CD8-positive, alpha-beta memory T cell (primary cell): ENCODE results near the gene MYO7B. TPM values are rescaled to one million over a fixed set of nuclear protein-coding genes. Genes with fewer than 3 reads are reported as not detected.

Experiments used
- CTCF ChIA-PET: fragments of 350-600 bp; sonication (Branson Sonifier 250); formaldehyde crosslinking; loops from one replicate; lab custom pipeline; 2021; ENCODE audit warnings: antibody characterized with exemption; lab: Charles Lee
- POLR2A ChIA-PET: fragments of 350-600 bp; sonication (Branson Sonifier 250); formaldehyde crosslinking; loops from one replicate; lab custom pipeline; 2021; ENCODE audit warnings: antibody characterized with exemption; lab: Charles Lee
- DNase-seq, 5 donors: peaks; one replicate each; pipeline versions ENCODE4 v3.0.0 to v3.0.0-alpha.2; 2020 to 2022; ENCODE audit warnings: mixed read lengths in 1 of 5
- H3K27ac ChIP-seq: one replicate; pipeline ENCODE4 v1.7.0; 2013; ENCODE audit warnings: low read depth, mild to moderate bottlenecking, low read length, moderate library complexity
- H3K27me3 ChIP-seq: 2 replicates; pipeline ENCODE4 v1.7.0; 2013; ENCODE audit warnings: low read length, mild to moderate bottlenecking; ENCODE audit not compliant: insufficient read depth, poor library complexity, severe bottlenecking
- H3K36me3 ChIP-seq: 2 replicates; pipeline ENCODE4 v1.7.0; 2013; ENCODE audit warnings: mild to moderate bottlenecking, low read length, moderate library complexity; ENCODE audit not compliant: insufficient read depth
- H3K4me1 ChIP-seq: 2 replicates; pipeline ENCODE4 v1.7.0; 2013; ENCODE audit warnings: mild to moderate bottlenecking, low read length, moderate library complexity; ENCODE audit not compliant: insufficient read depth
- H3K4me3 ChIP-seq: 2 replicates; pipeline ENCODE4 v1.7.0; 2013; ENCODE audit warnings: mild to moderate bottlenecking, low read length
- H3K9me3 ChIP-seq: 2 replicates; pipeline ENCODE4 v1.7.0; 2013; ENCODE audit warnings: mild to moderate bottlenecking, low read length
- H3K27ac Mint-ChIP-seq, 8 donors: one replicate each; pipeline ENCODE4 v1.8.0; 2020 to 2021; ENCODE audit warnings: mixed read lengths in 8 of 8, mild to moderate bottlenecking in 6 of 8, inconsistent platforms in 3 of 8, moderate library complexity in 3 of 8
- H3K27me3 Mint-ChIP-seq, 2 donors: one replicate each; pipeline ENCODE4 v1.8.0; 2020 to 2021; ENCODE audit warnings: mixed read lengths in 2 of 2, mild to moderate bottlenecking in 1 of 2, moderate library complexity in 1 of 2
- H3K36me3 Mint-ChIP-seq, 3 donors: one replicate each; pipeline ENCODE4 v1.8.0; 2020 to 2021; ENCODE audit warnings: mixed read lengths in 3 of 3, inconsistent platforms in 1 of 3, mild to moderate bottlenecking in 1 of 3
- H3K4me1 Mint-ChIP-seq, 3 donors: one replicate each; pipeline ENCODE4 v1.8.0; 2020 to 2021; ENCODE audit warnings: mixed read lengths in 3 of 3, inconsistent platforms in 1 of 3, mild to moderate bottlenecking in 1 of 3
- H3K4me3 Mint-ChIP-seq, 7 donors: one replicate each; pipeline ENCODE4 v1.8.0; 2020 to 2021; ENCODE audit warnings: mixed read lengths in 7 of 7, mild to moderate bottlenecking in 6 of 7, moderate library complexity in 4 of 7, inconsistent platforms in 2 of 7
- H3K9me3 Mint-ChIP-seq, 5 donors: one replicate each; pipeline ENCODE4 v1.8.0; 2020 to 2022; ENCODE audit warnings: mixed read lengths in 5 of 5, mild to moderate bottlenecking in 3 of 5, moderate library complexity in 2 of 5, inconsistent platforms in 1 of 5
- polyA plus RNA-seq: library from polyadenylated mRNA; unstranded; fragments of 300-500 nt; fragmentation: Illumina TruSeq; gene quantifications from one replicate; pipeline ENCODE4 v1.2.3, GENCODE V29; 2021
- total RNA-seq, 2 experiments: library from RNA; stranded (reverse); gene quantifications; one replicate each; pipeline ENCODE4 v1.2.3, GENCODE V29; 2021

The MYO7B gene
- total and polyA plus RNA-seq, 3 experiments from 2014 or later = not detected

GRCh38 chr2:127614246-127614645 lies 78.8 kb downstream of the MYO7B start:
- peaks cover 0 to 8% (median 0%) of the 10 kb centered on the region in 3 donors for H3K36me3 Mint-ChIP-seq
- DNase-seq = no peak
- Histone ChIP-seq H3K9me3 (no peaks in the 10 kb centered on the region), H3K4me3 (no peak overlapping the region), H3K4me1 (peaks cover 4% of the 10 kb centered on the region), H3K27ac (no peak overlapping the region), H3K36me3 (no peaks in the 10 kb centered on the region), H3K27me3 (peaks cover 3% of the 10 kb centered on the region)
- H3K9me3 Mint-ChIP-seq = peaks cover 0 to 17% (median 7%) of the 10 kb centered on the region in 5 donors
- H3K27ac Mint-ChIP-seq = no peak overlapping the region
- POLR2A ChIA-PET = no interaction called here
- CTCF ChIA-PET = no interaction called here
- H3K4me3 Mint-ChIP-seq = no peak overlapping the region
- H3K4me1 Mint-ChIP-seq = peaks cover 0 to 5% (median 3%) of the 10 kb centered on the region in 3 donors
- H3K27me3 Mint-ChIP-seq = peaks cover 3 to 35% of the 10 kb centered on the region in 2 donors

DNA sequence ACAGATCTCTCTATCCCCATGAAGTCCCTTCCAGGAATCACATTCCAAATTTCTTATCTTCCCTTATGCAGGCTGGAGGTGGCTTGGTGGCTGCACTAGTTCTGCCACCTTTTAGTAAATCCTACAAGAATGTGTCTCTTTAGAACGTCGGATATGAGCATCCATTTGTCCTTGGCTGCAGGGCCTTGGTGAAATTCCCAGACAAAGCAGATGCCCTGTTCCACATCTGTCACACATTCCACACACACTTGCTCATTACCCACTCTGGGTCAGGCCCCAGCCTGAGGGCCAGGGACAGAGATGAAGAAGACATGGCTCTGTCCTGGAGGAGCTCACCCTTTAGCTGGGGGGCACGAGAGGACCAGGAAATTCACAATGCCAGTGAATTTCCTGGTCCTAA lies 79.2 kb downstream of the MYO7B start:
- ChIA-PET POLR2A (no interaction called here), CTCF (no interaction called here)
- Histone ChIP-seq H3K36me3 (no peaks in the 10 kb centered on the region), H3K4me3 (no peak overlapping the region), H3K4me1 (peaks cover 4% of the 10 kb centered on the region), H3K27me3 (peaks cover 3% of the 10 kb centered on the region), H3K9me3 (no peaks in the 10 kb centered on the region), H3K27ac (no peak overlapping the region)
- H3K27me3 Mint-ChIP-seq = peaks cover 6 to 36% of the 10 kb centered on the region in 2 donors
- peaks cover 0 to 5% (median 3%) of the 10 kb centered on the region in 3 donors for H3K4me1 Mint-ChIP-seq
- no peak for DNase-seq
- H3K4me3 Mint-ChIP-seq = no peak overlapping the region
- peaks cover 0 to 17% (median 7%) of the 10 kb centered on the region in 5 donors for H3K9me3 Mint-ChIP-seq
- peaks cover 0 to 8% (median 0%) of the 10 kb centered on the region in 3 donors for H3K36me3 Mint-ChIP-seq
- no peak overlapping the region for H3K27ac Mint-ChIP-seq

DNA sequence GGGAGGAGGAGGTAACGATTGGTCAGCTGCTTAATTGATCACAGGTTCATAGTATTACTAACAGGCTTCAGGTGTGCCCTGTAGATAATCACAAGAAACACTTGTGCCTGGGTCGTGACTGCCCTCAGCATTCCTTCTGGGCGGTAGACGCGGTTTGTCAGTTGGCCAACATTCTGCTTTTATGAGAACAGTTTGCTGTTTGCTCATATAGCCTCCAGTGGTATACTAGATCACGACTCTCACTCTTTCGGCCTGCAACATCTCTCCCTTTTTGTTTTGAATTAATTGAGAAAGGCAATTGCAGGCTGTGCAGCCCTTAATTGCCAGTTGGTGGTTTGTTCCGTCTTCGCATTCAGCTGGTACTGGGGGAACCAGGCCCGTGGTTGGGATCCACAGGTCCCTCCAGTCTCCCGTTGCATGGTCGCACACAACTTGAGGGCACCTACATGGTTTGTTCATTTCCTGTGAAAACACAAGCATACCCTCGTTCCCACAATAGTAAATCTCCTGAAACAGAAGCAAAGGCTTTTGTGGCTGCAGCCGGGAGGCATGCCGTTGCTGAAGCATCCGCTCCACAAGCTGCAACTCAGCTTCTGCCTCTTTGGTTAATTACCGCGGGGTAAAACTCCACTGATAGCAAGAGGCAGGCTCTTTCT lies 80.2 kb downstream of the MYO7B start:
- POLR2A ChIA-PET = no interaction called here
- Histone ChIP-seq H3K4me1 (peaks cover 4% of the 10 kb centered on the region), H3K27ac (no peak overlapping the region), H3K27me3 (peaks cover 3% of the 10 kb centered on the region), H3K4me3 (no peak overlapping the region), H3K36me3 (no peaks in the 10 kb centered on the region), H3K9me3 (no peaks in the 10 kb centered on the region)
- Mint-ChIP-seq H3K9me3 (peaks cover 0 to 15% (median 7%) of the 10 kb centered on the region in 5 donors), H3K36me3 (peaks cover 0 to 8% (median 0%) of the 10 kb centered on the region in 3 donors), H3K27ac (no peak overlapping the region), H3K27me3 (peaks cover 6 to 30% of the 10 kb centered on the region in 2 donors), H3K4me3 (no peak overlapping the region), H3K4me1 (peaks cover 0 to 5% (median 3%) of the 10 kb centered on the region in 3 donors)
- no peak for DNase-seq
- CTCF ChIA-PET = no interaction called here

DNA sequence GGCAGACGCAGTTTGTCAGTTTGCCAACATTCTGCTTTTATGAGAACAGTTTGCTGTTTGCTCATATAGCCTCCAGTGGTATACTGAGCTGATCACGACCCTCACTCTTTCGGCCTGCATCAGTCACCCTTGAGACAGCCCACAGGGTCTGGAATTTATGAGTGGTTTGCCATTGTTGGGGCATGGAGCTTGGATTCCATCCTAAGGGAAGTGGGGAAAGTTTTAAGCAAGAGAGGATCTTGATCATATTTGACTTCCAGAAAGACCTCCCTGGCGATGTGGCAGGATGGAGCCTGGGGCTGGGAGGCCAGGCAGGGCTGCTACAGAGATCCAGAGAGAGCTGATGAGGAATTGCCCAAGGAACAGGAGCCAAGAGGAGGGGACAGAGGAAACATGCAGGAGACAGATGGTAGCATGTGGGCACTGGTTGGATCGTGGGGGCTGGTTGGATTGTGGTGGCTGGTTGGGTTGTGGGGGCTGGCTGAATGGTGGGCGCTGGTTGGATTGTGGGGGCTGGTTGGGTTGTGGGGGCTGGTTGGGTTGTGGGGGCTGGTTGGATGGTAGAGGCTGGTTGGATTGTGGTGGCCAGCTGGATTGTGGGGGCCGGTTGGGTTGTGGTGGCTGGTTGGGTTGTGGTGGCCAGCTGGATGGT lies 83.2 kb downstream of the MYO7B start:
- peaks cover 6 to 25% of the 10 kb centered on the region in 2 donors for H3K27me3 Mint-ChIP-seq
- ChIA-PET POLR2A (no interaction called here), CTCF (interaction anchor here (1.6 kb wide), 1 partner anchor 27 kb away, joined by 5 read pairs; no protein-coding TSS in a partner anchor)
- no peak overlapping the region for H3K27ac ChIP-seq
- no peaks in the 10 kb centered on the region for H3K9me3 ChIP-seq
- no peak overlapping the region for H3K27ac Mint-ChIP-seq
- H3K9me3 Mint-ChIP-seq = peaks cover 0 to 6% (median 3%) of the 10 kb centered on the region in 5 donors
- H3K4me3 ChIP-seq = no peak overlapping the region
- no peaks in the 10 kb centered on the region for H3K36me3 ChIP-seq
- H3K4me1 Mint-ChIP-seq = peaks cover 0 to 5% (median 3%) of the 10 kb centered on the region in 3 donors
- no peak overlapping the region for H3K4me3 Mint-ChIP-seq
- H3K27me3 ChIP-seq = peaks cover 3% of the 10 kb centered on the region
- H3K4me1 ChIP-seq = peaks cover 4% of the 10 kb centered on the region
- no peaks in the 10 kb centered on the region for H3K36me3 Mint-ChIP-seq
- DNase-seq = no peak

- peaks cover 4% of the 10 kb centered on the region for H3K4me1 ChIP-seq
- Mint-ChIP-seq H3K9me3 (peaks cover 0 to 2% (median 0%) of the 10 kb centered on the region in 5 donors), H3K36me3 (no peaks in the 10 kb centered on the region), H3K4me3 (no peak overlapping the region), H3K27ac (no peak overlapping the region), H3K4me1 (peaks cover 0 to 5% (median 3%) of the 10 kb centered on the region in 3 donors), H3K27me3 (peaks cover 4 to 22% of the 10 kb centered on the region in 2 donors)
- H3K27ac ChIP-seq = no peak overlapping the region
- ChIA-PET CTCF (interaction anchor here (1.6 kb wide), 1 partner anchor 28 kb away, joined by 5 read pairs; no protein-coding TSS in a partner anchor), POLR2A (no interaction called here)
- no peaks in the 10 kb centered on the region for H3K36me3 ChIP-seq
- no peak for DNase-seq
- no peak overlapping the region for H3K4me3 ChIP-seq
- peaks cover 3% of the 10 kb centered on the region for H3K27me3 ChIP-seq
- H3K9me3 ChIP-seq = no peaks in the 10 kb centered on the region
Observed at GRCh38 chr2:127619203-127619590, 83.7 kb downstream of the MYO7B start.

GRCh38 chr2:127619877-127620705 lies 84.6 kb downstream of the MYO7B start:
- Histone ChIP-seq H3K27me3 (peaks cover 1% of the 10 kb centered on the region), H3K9me3 (no peaks in the 10 kb centered on the region), H3K27ac (no peak overlapping the region), H3K4me1 (peaks cover 4% of the 10 kb centered on the region), H3K4me3 (no peak overlapping the region), H3K36me3 (no peaks in the 10 kb centered on the region)
- POLR2A ChIA-PET = no interaction called here
- no peaks in the 10 kb centered on the region for H3K9me3 Mint-ChIP-seq
- no peak overlapping the region for H3K27ac Mint-ChIP-seq
- H3K36me3 Mint-ChIP-seq = no peaks in the 10 kb centered on the region
- CTCF ChIA-PET = no interaction called here
- peaks cover 4 to 17% of the 10 kb centered on the region in 2 donors for H3K27me3 Mint-ChIP-seq
- peak in 1 of 5 donors; percentile 20 for DNase-seq
- H3K4me1 Mint-ChIP-seq = peaks cover 0 to 5% (median 3%) of the 10 kb centered on the region in 3 donors
- H3K4me3 Mint-ChIP-seq = no peak overlapping the region

DNA sequence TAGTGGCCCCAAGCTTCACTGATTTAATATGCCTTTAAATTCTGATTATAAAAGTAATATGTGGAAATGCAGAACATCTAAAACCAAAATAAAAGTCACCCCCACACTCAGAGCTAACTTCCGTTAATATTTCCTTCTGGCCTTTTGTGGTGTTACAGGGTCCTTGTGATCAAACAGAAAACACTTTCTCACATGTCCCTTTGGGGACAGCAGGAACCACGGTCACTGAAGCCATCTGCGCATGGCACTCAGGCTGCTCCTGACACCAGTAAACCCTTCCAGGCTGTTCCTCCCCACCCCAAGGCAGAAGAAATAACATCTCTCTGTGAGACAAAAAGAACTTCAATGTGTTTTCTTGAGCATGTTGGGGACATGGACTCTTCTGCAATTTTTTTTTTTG lies 85.4 kb downstream of the MYO7B start:
- Histone ChIP-seq H3K27ac (no peak overlapping the region), H3K27me3 (no peaks in the 10 kb centered on the region), H3K36me3 (no peaks in the 10 kb centered on the region), H3K4me3 (no peak overlapping the region), H3K4me1 (peaks cover 4% of the 10 kb centered on the region), H3K9me3 (no peaks in the 10 kb centered on the region)
- H3K27me3 Mint-ChIP-seq = peaks cover 4 to 17% of the 10 kb centered on the region in 2 donors
- DNase-seq = no peak
- CTCF ChIA-PET = no interaction called here
- no peaks in the 10 kb centered on the region for H3K36me3 Mint-ChIP-seq
- H3K9me3 Mint-ChIP-seq = no peaks in the 10 kb centered on the region
- H3K4me1 Mint-ChIP-seq = peaks cover 0 to 4% (median 3%) of the 10 kb centered on the region in 3 donors
- no peak overlapping the region for H3K4me3 Mint-ChIP-seq
- H3K27ac Mint-ChIP-seq = no peak overlapping the region
- POLR2A ChIA-PET = no interaction called here
